MM.1S (cell line): ENCODE results near the gene MYLK4.

ENCODE experiments used
- DNase-seq: peaks from one replicate; pipeline ENCODE4 v3.0.0-alpha.2; 2015
- H2AFZ ChIP-seq: fragments of 300-600 bp; sonication (generic); 2 replicates; pipeline ENCODE4 v1.6.0; 2016; ENCODE audit warnings: antibody characterized with exemption, low read length
- H3F3A ChIP-seq: fragments of 300-600 bp; sonication (generic); 2 replicates; pipeline ENCODE4 v1.6.1; 2016; ENCODE audit warnings: mild to moderate bottlenecking, antibody characterized with exemption, low read length, moderate library complexity, mixed read lengths; ENCODE audit not compliant: insufficient read depth
- H3K27ac ChIP-seq: fragments of 300-600 bp; sonication (generic); 2 replicates; pipeline ENCODE4 v1.5.1; 2016; ENCODE audit warnings: mild to moderate bottlenecking, low read length
- H3K27me3 ChIP-seq: fragments of 300-600 bp; sonication (generic); replicated peaks from 2 replicates; pipeline ENCODE4 v1.6.0; 2016; ENCODE audit warnings: low read length; ENCODE audit not compliant: insufficient read depth
- H3K36me3 ChIP-seq: fragments of 300-600 bp; sonication (generic); replicated peaks from 2 replicates; pipeline ENCODE4 v1.6.1; 2016; ENCODE audit warnings: mild to moderate bottlenecking, low read length, mixed read lengths; ENCODE audit not compliant: insufficient read depth
- H3K4me1 ChIP-seq: fragments of 300-600 bp; sonication (generic); 2 replicates; pipeline ENCODE4 v1.6.1; 2016; ENCODE audit warnings: low read length, mixed read lengths
- H3K4me2 ChIP-seq: fragments of 300-600 bp; sonication (generic); 2 replicates; pipeline ENCODE4 v1.6.0; 2016; ENCODE audit warnings: low read depth, low read length
- H3K4me3 ChIP-seq: fragments of 300-600 bp; sonication (generic); 2 replicates; pipeline ENCODE4 v1.5.1; 2016; ENCODE audit warnings: low read length, mixed read lengths
- H3K79me2 ChIP-seq: fragments of 300-600 bp; sonication (generic); 2 replicates; pipeline ENCODE4 v1.6.1; 2016; ENCODE audit warnings: mixed run types, low read length, mixed read lengths
- H3K9ac ChIP-seq: fragments of 300-600 bp; sonication (generic); 2 replicates; pipeline ENCODE4 v1.6.1; 2016; ENCODE audit warnings: low read length, mixed read lengths
- H3K9me2 ChIP-seq: fragments of 300-600 bp; sonication (generic); replicated peaks from 2 replicates; pipeline ENCODE4 v1.6.1; 2016; ENCODE audit warnings: mild to moderate bottlenecking, low read length, mixed read lengths; ENCODE audit not compliant: insufficient read depth
- H3K9me3 ChIP-seq: fragments of 300-600 bp; sonication (generic); replicated peaks from 2 replicates; pipeline ENCODE4 v1.6.1; 2016; ENCODE audit warnings: mild to moderate bottlenecking, low read length, mixed read lengths; ENCODE audit not compliant: insufficient read depth
- H4K20me1 ChIP-seq: fragments of 300-600 bp; sonication (generic); 2 replicates; pipeline ENCODE4 v1.6.1; 2016; ENCODE audit warnings: mild to moderate bottlenecking, low read length, moderate library complexity, mixed read lengths; ENCODE audit not compliant: insufficient read depth
- EZH2 ChIP-seq: fragments of 300-600 bp; sonication (generic); optimal IDR thresholded peaks from 2 replicates; pipeline ENCODE3; 2017; ENCODE audit warnings: low read depth, mild to moderate bottlenecking, antibody characterized with exemption, low read length, mixed read lengths
- EZH2phosphoT487 ChIP-seq: fragments of 300-600 bp; sonication (generic); IDR thresholded peaks from 2 replicates; pipeline ENCODE4 v1.6.1; 2018; ENCODE audit warnings: antibody characterized with exemption, low read length
- TF ChIP-seq, protein P1 (sequence below): fragments of 300-600 bp; sonication (generic); IDR thresholded peaks from 2 replicates; pipeline ENCODE4 v1.5.1; 2016; ENCODE audit warnings: antibody characterized with exemption, low read length, mixed read lengths

The MYLK4 gene

DNA sequence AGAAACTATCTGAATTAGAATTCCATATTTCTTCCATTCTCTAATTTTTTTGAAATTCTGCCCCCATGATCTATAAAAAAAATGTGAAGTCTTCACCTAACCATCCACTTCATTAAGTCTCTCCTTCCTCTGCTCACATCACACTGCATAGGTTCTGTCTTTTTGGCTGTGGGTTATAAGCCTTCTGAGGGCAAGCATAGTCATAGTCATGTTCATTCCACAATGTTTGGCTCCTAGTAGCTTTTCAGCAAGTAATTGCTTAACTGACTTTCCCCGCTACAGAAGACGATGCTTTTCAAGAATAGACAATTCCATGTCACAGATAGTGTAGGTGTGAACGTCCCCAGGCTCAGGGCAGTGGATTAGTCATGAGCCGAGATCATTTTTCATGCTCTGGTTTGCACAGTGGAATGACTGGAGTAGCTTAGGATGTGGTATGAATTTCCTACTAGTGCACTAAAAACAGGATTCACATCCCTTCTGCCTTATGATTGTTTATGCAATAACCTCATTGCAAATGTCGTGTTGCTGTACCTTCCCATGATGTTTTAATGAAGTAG lies 43.5 kb upstream of the MYLK4 start:
- Histone ChIP-seq H3K27me3 (no peaks in the 10 kb centered on the region), H2AFZ (no peak overlapping the region), H3K9me2 (no peaks in the 10 kb centered on the region), H3K4me2 (no peak overlapping the region), H3K4me3 (no peak overlapping the region), H3K9me3 (no peaks in the 10 kb centered on the region), H3K79me2 (no peaks in the 10 kb centered on the region), H3K27ac (no peak overlapping the region), H3K36me3 (no peaks in the 10 kb centered on the region), H3K4me1 (no peaks in the 10 kb centered on the region), H3F3A (no peaks in the 10 kb centered on the region), H4K20me1 (no peaks in the 10 kb centered on the region), H3K9ac (no peak overlapping the region)
- no peak for DNase-seq
- TF ChIP-seq EZH2, result no peak
- no peak for TF ChIP-seq EZH2phosphoT487
- TF ChIP-seq, protein P1, sequence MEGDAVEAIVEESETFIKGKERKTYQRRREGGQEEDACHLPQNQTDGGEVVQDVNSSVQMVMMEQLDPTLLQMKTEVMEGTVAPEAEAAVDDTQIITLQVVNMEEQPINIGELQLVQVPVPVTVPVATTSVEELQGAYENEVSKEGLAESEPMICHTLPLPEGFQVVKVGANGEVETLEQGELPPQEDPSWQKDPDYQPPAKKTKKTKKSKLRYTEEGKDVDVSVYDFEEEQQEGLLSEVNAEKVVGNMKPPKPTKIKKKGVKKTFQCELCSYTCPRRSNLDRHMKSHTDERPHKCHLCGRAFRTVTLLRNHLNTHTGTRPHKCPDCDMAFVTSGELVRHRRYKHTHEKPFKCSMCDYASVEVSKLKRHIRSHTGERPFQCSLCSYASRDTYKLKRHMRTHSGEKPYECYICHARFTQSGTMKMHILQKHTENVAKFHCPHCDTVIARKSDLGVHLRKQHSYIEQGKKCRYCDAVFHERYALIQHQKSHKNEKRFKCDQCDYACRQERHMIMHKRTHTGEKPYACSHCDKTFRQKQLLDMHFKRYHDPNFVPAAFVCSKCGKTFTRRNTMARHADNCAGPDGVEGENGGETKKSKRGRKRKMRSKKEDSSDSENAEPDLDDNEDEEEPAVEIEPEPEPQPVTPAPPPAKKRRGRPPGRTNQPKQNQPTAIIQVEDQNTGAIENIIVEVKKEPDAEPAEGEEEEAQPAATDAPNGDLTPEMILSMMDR, result no peak

DNA sequence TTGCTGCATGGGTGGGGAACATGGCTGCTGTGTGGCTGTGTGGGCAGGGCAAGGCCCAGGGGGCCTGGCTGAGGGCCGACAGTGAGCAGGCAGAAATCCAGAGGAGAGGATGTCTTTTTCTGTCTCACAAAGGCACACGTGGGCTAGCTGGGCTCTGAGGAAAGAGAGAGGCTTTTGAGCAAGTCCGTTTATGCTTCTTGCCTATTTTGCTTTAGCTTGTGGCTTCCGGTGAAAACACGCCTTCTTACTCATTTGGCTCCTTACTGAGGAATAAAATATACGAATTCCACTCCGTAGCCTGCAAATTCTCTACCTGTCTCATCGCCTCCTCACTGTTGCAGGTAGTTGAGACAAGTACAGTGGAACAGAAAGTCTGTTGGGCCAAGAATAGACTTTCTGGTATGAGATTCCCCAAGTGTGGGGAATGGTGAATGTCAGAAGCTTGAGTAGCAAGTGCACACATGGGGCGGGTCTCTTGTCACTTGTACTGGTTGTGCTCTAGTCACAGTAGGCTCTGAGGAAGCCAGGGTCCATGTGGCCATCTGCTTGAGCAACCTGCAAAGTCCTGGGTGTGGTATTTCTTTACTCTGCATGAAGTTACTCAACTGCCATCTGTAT lies 42.9 kb upstream of the MYLK4 start:
- H4K20me1 ChIP-seq, result no peaks in the 10 kb centered on the region
- no peaks in the 10 kb centered on the region for H3F3A ChIP-seq
- H3K9me3 ChIP-seq, result no peaks in the 10 kb centered on the region
- DNase-seq, result no peak
- no peak overlapping the region for H3K9ac ChIP-seq
- no peaks in the 10 kb centered on the region for H3K79me2 ChIP-seq
- no peaks in the 10 kb centered on the region for H3K27me3 ChIP-seq
- H3K4me2 ChIP-seq, result no peak overlapping the region
- no peak overlapping the region for H3K27ac ChIP-seq
- TF ChIP-seq EZH2phosphoT487, result no peak
- no peak for TF ChIP-seq EZH2
- TF ChIP-seq, protein P1, result no peak
- H3K9me2 ChIP-seq, result no peaks in the 10 kb centered on the region
- no peak overlapping the region for H3K4me3 ChIP-seq
- H2AFZ ChIP-seq, result no peak overlapping the region
- no peaks in the 10 kb centered on the region for H3K4me1 ChIP-seq
- H3K36me3 ChIP-seq, result no peaks in the 10 kb centered on the region

DNA sequence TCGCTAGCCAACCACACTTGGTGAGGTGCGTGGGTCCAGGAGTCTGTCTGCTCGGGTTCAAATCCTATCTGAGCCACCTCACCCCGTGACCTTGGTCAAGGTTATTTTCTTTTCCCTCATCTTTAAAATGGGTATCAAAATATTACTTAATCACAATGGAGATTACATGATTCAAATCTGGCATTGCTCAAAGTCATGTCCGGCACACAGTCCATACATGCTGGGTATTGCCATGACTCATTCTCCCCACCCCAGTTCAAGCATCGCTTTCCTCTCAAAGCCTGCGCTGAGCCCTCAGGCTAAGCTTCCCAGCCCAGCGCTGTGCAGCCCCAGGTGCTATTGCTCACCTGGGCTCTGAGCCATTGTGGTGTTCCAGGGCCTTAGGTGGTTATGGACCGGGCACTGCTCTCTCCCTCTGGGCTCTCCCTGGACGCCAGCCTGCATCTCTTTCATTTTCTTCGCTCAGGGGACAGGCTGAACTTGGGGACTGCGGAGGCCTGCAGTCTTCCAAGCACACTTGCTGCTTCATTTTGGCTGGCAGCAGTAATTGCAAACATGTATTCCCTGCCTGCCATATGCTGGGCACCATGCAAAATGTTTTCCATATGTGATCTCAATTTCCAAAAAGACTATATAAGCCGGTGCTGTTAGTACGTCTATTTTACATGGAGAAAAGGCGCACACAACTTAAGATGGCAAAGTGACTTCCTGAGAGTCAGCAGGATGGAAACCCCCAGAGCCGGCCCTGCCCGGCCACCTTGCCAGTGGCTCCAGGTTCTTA lies 41.8 kb upstream of the MYLK4 start:
- Histone ChIP-seq H3K4me3 (no peak overlapping the region), H3K27ac (no peak overlapping the region), H3K9me3 (no peaks in the 10 kb centered on the region), H3F3A (no peaks in the 10 kb centered on the region), H3K36me3 (no peaks in the 10 kb centered on the region), H3K27me3 (no peaks in the 10 kb centered on the region), H3K4me2 (no peak overlapping the region), H3K9me2 (no peaks in the 10 kb centered on the region), H2AFZ (no peak overlapping the region), H3K79me2 (no peaks in the 10 kb centered on the region), H3K9ac (no peak overlapping the region), H3K4me1 (no peaks in the 10 kb centered on the region), H4K20me1 (no peaks in the 10 kb centered on the region)
- TF ChIP-seq, protein P1, result no peak
- TF ChIP-seq EZH2phosphoT487 (no peak), EZH2 (no peak)
- DNase-seq, result no peak
